Aortic smooth muscle cell (primary cell): ENCODE data around the gene MEA1. TPM values are rescaled to one million over a fixed set of nuclear protein-coding genes. Genes with fewer than 3 reads are reported as not detected.

Source experiments
- total RNA-seq: library from RNA; depleted of rRNA; stranded (reverse); fragments of >200 nt; gene quantifications from 2 replicates; pipeline ENCODE4 v1.2.3, GENCODE V29; 2014

The MEA1 gene
- total RNA-seq = 81.7 and 91.8 TPM in 2 replicates

GRCh38 chr6:43013843-43014433, at the start of gene MEA1, which contains the start of gene KLHDC3:
Gene MEA1, minus strand, starts transcription at chr6:43013946. Its CDS starts 133 bp downstream, at chr6:43013813.
Gene KLHDC3, plus strand, starts transcription at chr6:43014249. Its CDS starts 2,944 bp downstream, at chr6:43017193.

GRCh38 chr6:43059168-43060033, 45.7 kb upstream of the MEA1 start, which contains the start of the genes KLC4 and MRPL2:
Gene KLC4, plus strand, starts transcription at chr6:43059631. Its CDS starts 1,705 bp downstream, at chr6:43061336.
Gene MRPL2, minus strand, starts transcription at chr6:43059434. Its CDS starts 53 bp downstream, at chr6:43059381.

GRCh38 chr6:43053545-43054205, 39.9 kb upstream of the MEA1 start, which contains the start of gene CUL7:
Gene CUL7, minus strand, starts transcription at chr6:43053851. Its CDS starts 1,063 bp downstream, at chr6:43052788.

GRCh38 chr6:43021270-43022047, 7.7 kb upstream of the MEA1 start, which contains the start of gene RRP36:
Gene RRP36, plus strand, starts transcription at chr6:43021623. Its CDS starts 32 bp downstream, at chr6:43021655.

GRCh38 chr6:42984001-42984923, 29.5 kb downstream of the MEA1 start, which contains the start of gene PPP2R5D:
Gene PPP2R5D, plus strand, starts transcription at chr6:42984570. Its CDS starts 108 bp downstream, at chr6:42984678.

GRCh38 chr6:42978839-42979522, 34.8 kb downstream of the MEA1 start, which contains the start of gene PEX6:
Gene PEX6, minus strand, starts transcription at chr6:42979181. Its CDS starts 31 bp downstream, at chr6:42979150.

Other genes starting within 250 kb of the MEA1 start
- gene BICRAL, start 231.9 kb downstream of the MEA1 start, total RNA-seq = 6.2 and 8.0 TPM in 2 replicates
- gene RPL7L1, start 134.3 kb downstream of the MEA1 start, total RNA-seq = 78.2 and 79.4 TPM in 2 replicates
- gene PTCRA, start 97.9 kb downstream of the MEA1 start, total RNA-seq = 0.12 TPM in 1 of 2 replicates, not detected in the other
- gene CNPY3, start 84.5 kb downstream of the MEA1 start, total RNA-seq = 25.8 and 31.8 TPM in 2 replicates
- gene GNMT, start 53.2 kb downstream of the MEA1 start, total RNA-seq = 0.19 TPM in 1 of 2 replicates, not detected in the other
- 24.0 and 35.3 TPM in 2 replicates for gene PEX6, start 34.8 kb downstream of the MEA1 start, total RNA-seq
- 37.7 and 40.0 TPM in 2 replicates for gene PPP2R5D, start 29.4 kb downstream of the MEA1 start, total RNA-seq
- gene KLHDC3, start 303 bp upstream of the MEA1 start, total RNA-seq = 78.5 and 82.6 TPM in 2 replicates
- gene RRP36, start 7.7 kb upstream of the MEA1 start, total RNA-seq = 100.0 and 110 TPM in 2 replicates
- gene CUL7, start 39.9 kb upstream of the MEA1 start, total RNA-seq = 28.1 and 36.9 TPM in 2 replicates
- 15.3 and 16.6 TPM in 2 replicates for gene MRPL2, start 45.5 kb upstream of the MEA1 start, total RNA-seq
- 11.4 and 15.2 TPM in 2 replicates for gene KLC4, start 45.7 kb upstream of the MEA1 start, total RNA-seq
- 13.2 and 13.7 TPM in 2 replicates for gene PTK7, start 62.4 kb upstream of the MEA1 start, total RNA-seq
- gene SRF, start 157.3 kb upstream of the MEA1 start, total RNA-seq = 14.5 and 15.7 TPM in 2 replicates
- gene CUL9, start 168.2 kb upstream of the MEA1 start, total RNA-seq = 21.3 and 23.7 TPM in 2 replicates
- 42.3 and 45.3 TPM in 2 replicates for gene DNPH1, start 215.5 kb upstream of the MEA1 start, total RNA-seq
- under 0.01 TPM in 2 replicates for gene TTBK1, start 229.5 kb upstream of the MEA1 start, total RNA-seq